ENCODE measurements around the gene RPL36.

The RPL36 gene

GRCh38 chr19:5677580-5677979 lies 12.5 kb upstream of the RPL36 start (continued):
- no peak for TF ChIP-seq POU6F1 (CRISPR knock-in tag; IDR thresholded peaks at IDR 0.05; ENCODE audit: borderline replicate concordance, low read depth)
- TF ChIP-seq, protein P1, sequence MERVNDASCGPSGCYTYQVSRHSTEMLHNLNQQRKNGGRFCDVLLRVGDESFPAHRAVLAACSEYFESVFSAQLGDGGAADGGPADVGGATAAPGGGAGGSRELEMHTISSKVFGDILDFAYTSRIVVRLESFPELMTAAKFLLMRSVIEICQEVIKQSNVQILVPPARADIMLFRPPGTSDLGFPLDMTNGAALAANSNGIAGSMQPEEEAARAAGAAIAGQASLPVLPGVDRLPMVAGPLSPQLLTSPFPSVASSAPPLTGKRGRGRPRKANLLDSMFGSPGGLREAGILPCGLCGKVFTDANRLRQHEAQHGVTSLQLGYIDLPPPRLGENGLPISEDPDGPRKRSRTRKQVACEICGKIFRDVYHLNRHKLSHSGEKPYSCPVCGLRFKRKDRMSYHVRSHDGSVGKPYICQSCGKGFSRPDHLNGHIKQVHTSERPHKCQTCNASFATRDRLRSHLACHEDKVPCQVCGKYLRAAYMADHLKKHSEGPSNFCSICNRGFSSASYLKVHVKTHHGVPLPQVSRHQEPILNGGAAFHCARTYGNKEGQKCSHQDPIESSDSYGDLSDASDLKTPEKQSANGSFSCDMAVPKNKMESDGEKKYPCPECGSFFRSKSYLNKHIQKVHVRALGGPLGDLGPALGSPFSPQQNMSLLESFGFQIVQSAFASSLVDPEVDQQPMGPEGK (CRISPR knock-in tag; IDR thresholded peaks at IDR 0.05; ENCODE audit: borderline replicate concordance) = no peak
- TF ChIP-seq BACH2 (CRISPR knock-in tag; IDR thresholded peaks at IDR 0.05; ENCODE audit: borderline replicate concordance) = no peak
- no peak for TF ChIP-seq ZNF70 (CRISPR knock-in tag; IDR thresholded peaks at IDR 0.05)
- no peak for TF ChIP-seq CSDC2 (CRISPR knock-in tag; IDR thresholded peaks at IDR 0.05)
- no peak for TF ChIP-seq GLIS3 (CRISPR knock-in tag; IDR thresholded peaks at IDR 0.05)
- no peak for TF ChIP-seq RARB (CRISPR knock-in tag; IDR thresholded peaks at IDR 0.05)

DNA sequence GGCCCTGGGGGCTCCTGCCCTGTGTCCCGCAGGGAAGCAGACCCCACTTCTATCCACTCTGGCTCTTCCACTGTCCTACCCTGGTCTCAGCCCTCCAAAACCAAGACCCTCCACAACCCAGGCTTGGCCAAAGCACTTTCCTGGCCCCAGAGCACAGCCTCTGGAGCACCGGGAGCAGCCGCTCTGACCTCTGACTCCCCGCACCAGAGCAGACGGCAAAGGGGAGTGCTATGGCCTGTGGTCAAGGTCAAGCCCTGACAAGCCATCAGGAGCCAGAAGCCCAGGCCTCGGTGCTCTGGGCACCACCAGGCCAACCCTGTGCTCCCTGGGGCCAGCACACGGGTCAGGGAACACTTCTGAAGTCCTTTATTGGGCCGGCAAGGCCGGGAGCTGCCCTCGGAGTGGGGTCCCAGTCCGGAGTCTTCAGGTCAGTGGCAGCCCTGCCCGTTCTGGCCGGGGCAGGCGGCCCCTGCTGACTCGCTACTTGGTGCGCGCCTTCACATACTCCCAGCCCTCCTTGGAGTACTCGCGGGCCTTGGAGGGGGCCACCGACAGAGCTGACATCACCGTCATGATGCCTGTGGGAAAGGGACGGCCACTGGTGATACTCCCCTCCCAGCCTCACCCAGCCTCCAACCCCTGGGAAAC lies 11.9 kb upstream of the RPL36 start:
- no peak for TF ChIP-seq PPARA (CRISPR knock-in tag; IDR thresholded peaks at IDR 0.05; ENCODE audit: borderline replicate concordance)
- TF ChIP-seq RARB (CRISPR knock-in tag; IDR thresholded peaks at IDR 0.05) = no peak
- no peak for TF ChIP-seq TSHZ2 (CRISPR knock-in tag; IDR thresholded peaks at IDR 0.05)
- no peak for TF ChIP-seq POU6F1 (CRISPR knock-in tag; IDR thresholded peaks at IDR 0.05; ENCODE audit: borderline replicate concordance, low read depth)
- no peak for ATAC-seq

- ATAC-seq = peak; percentile 13
- no peak for TF ChIP-seq TCF4 (CRISPR knock-in tag; IDR thresholded peaks at IDR 0.05; ENCODE audit: borderline replicate concordance)
- no peak for TF ChIP-seq RARB (CRISPR knock-in tag; IDR thresholded peaks at IDR 0.05)
- TF ChIP-seq, protein P1 (CRISPR knock-in tag; IDR thresholded peaks at IDR 0.05; ENCODE audit: borderline replicate concordance) = no peak
- TF ChIP-seq TSHZ2 (CRISPR knock-in tag; IDR thresholded peaks at IDR 0.05) = no peak
- TF ChIP-seq ZC3H10 (CRISPR knock-in tag; IDR thresholded peaks at IDR 0.05) = no peak
- no peak for TF ChIP-seq BACH2 (CRISPR knock-in tag; IDR thresholded peaks at IDR 0.05; ENCODE audit: borderline replicate concordance)
- no peak for TF ChIP-seq CREB5 (CRISPR knock-in tag; IDR thresholded peaks at IDR 0.05; ENCODE audit: low read depth)
- TF ChIP-seq ZFP3 (CRISPR knock-in tag; IDR thresholded peaks at IDR 0.05) = no peak
- TF ChIP-seq ISL1 (CRISPR knock-in tag; IDR thresholded peaks at IDR 0.05) = no peak
- TF ChIP-seq CSRNP3 (CRISPR knock-in tag; IDR thresholded peaks at IDR 0.05) = no peak
Measured at GRCh38 chr19:5679289-5680083, 10.6 kb upstream of the RPL36 start.

All from SK-N-SH treated with all-trans-retinoic acid at 6 μM for 48 hours (cell line).